Neural cell (in vitro differentiated cells): ENCODE results near the gene SRGAP3. TPM values are rescaled to one million over a fixed set of nuclear protein-coding genes. Genes with fewer than 3 reads are reported as not detected.

Experiments
- H2AFZ ChIP-seq: fragments of 200-600, 300-800 bp; sonication (generic), shearing (Covaris generic); 2 replicates; pipeline ENCODE4 v1.6.0; 2014; ENCODE audit warnings: low read depth, mild to moderate bottlenecking, antibody characterized with exemption, low read length, moderate library complexity
- H3F3A ChIP-seq: fragments of 200-600 bp; shearing (Covaris generic); 2 replicates; pipeline ENCODE4 v1.6.1; 2016; ENCODE audit warnings: mild to moderate bottlenecking, moderate library complexity, mixed read lengths, antibody characterized with exemption, low read length; ENCODE audit not compliant: insufficient read depth, poor library complexity, severe bottlenecking
- H3K27ac ChIP-seq: fragments of 200-600, 300-800 bp; sonication (generic), shearing (Covaris generic); 2 replicates; pipeline ENCODE4 v1.5.1; 2014; ENCODE audit warnings: mild to moderate bottlenecking, low read length, moderate library complexity
- H3K27me3 ChIP-seq: fragments of 300-800, 200-600 bp; sonication (generic), shearing (Covaris generic); 2 replicates; pipeline ENCODE4 v1.6.0; 2014; ENCODE audit warnings: mild to moderate bottlenecking, low read depth, low read length, moderate library complexity; ENCODE audit not compliant: insufficient read depth
- H3K36me3 ChIP-seq: fragments of 300-800, 200-600 bp; sonication (generic), shearing (Covaris generic); 2 replicates; pipeline ENCODE4 v1.5.1; 2014; ENCODE audit warnings: mild to moderate bottlenecking, antibody characterized with exemption, low read length, moderate library complexity; ENCODE audit not compliant: insufficient read depth
- H3K4me2 ChIP-seq: fragments of 300-800, 200-600 bp; sonication (generic), shearing (Covaris generic); 2 replicates; pipeline ENCODE4 v1.6.0; 2014; ENCODE audit warnings: mild to moderate bottlenecking, low read length
- H3K4me3 ChIP-seq: fragments of 300-800, 200-600 bp; sonication (generic), shearing (Covaris generic); 2 replicates; pipeline ENCODE4 v1.5.1; 2014; ENCODE audit warnings: mild to moderate bottlenecking, low read length, moderate library complexity
- H3K79me2 ChIP-seq: fragments of 200-600 bp; shearing (Covaris generic); replicated peaks from 2 replicates; pipeline ENCODE4 v1.6.0; 2014; ENCODE audit warnings: mild to moderate bottlenecking, low read length, moderate library complexity; ENCODE audit not compliant: insufficient read depth
- H3K9ac ChIP-seq: fragments of 300-800, 200-600 bp; sonication (generic), shearing (Covaris generic); 2 replicates; pipeline ENCODE4 v1.6.1; 2016; ENCODE audit warnings: mild to moderate bottlenecking, low read length, mixed read lengths
- H3K9me2 ChIP-seq: fragments of 200-600 bp; shearing (Covaris generic); 2 replicates; pipeline ENCODE4 v1.6.1; 2016; ENCODE audit warnings: mild to moderate bottlenecking, low read length, mixed read lengths; ENCODE audit not compliant: insufficient read depth
- H3K9me3 ChIP-seq: fragments of 200-600, 300-800 bp; sonication (generic), shearing (Covaris generic); 2 replicates; pipeline ENCODE4 v1.6.1; 2016; ENCODE audit warnings: mild to moderate bottlenecking, mixed run types, low read length, moderate library complexity, mixed read lengths
- H4K20me1 ChIP-seq: fragments of 200-600 bp; shearing (Covaris generic); 2 replicates; pipeline ENCODE4 v1.6.1; 2016; ENCODE audit warnings: mild to moderate bottlenecking, mixed run types; ENCODE audit not compliant: insufficient read depth
- EP300 ChIP-seq: fragments of 450-650 bp; conservative IDR thresholded peaks from 2 replicates; pipeline ENCODE4 v1.6.1; 2014; ENCODE audit warnings: antibody characterized with exemption, mild to moderate bottlenecking, moderate library complexity; ENCODE audit not compliant: poor library complexity, severe bottlenecking
- EZH2 ChIP-seq: fragments of 200-600, 300-800 bp; shearing (Covaris generic), sonication (generic); IDR thresholded peaks from 2 replicates; pipeline ENCODE4 v1.6.1; 2014; ENCODE audit warnings: antibody characterized with exemption, low read length, borderline replicate concordance, mild to moderate bottlenecking; ENCODE audit not compliant: insufficient read depth, poor library complexity, severe bottlenecking
- MXI1 ChIP-seq: fragments of 450-650 bp; conservative IDR thresholded peaks from 2 replicates; pipeline ENCODE4 v1.6.1; 2014; ENCODE audit warnings: antibody characterized with exemption, mild to moderate bottlenecking; ENCODE audit not compliant: poor library complexity, severe bottlenecking
- POLR2AphosphoS5 ChIP-seq: IDR thresholded peaks from 2 replicates; pipeline ENCODE4 v1.6.1; 2012
- RAD21 ChIP-seq: fragments of 450-650 bp; conservative IDR thresholded peaks from 2 replicates; pipeline ENCODE4 v1.6.1; 2014; ENCODE audit warnings: antibody characterized with exemption, mild to moderate bottlenecking, moderate library complexity
- SMC3 ChIP-seq: fragments of 450-650 bp; conservative IDR thresholded peaks from 2 replicates; pipeline ENCODE4 v1.6.1; 2014; ENCODE audit warnings: antibody characterized with exemption, mild to moderate bottlenecking, moderate library complexity; ENCODE audit not compliant: poor library complexity
- TAF1 ChIP-seq: IDR thresholded peaks from 2 replicates; pipeline ENCODE4 v1.6.1; 2012; ENCODE audit warnings: low read depth
- polyA plus RNA-seq: library from polyadenylated mRNA; depleted of rRNA; stranded (reverse); fragments of >200 nt; gene quantifications from 2 replicates; pipeline ENCODE4 v1.2.3, GENCODE V29; 2014
- TF ChIP-seq, protein P1 (sequence below): fragments of 450-650 bp; IDR thresholded peaks from 2 replicates; pipeline ENCODE4 v1.5.1; 2014; ENCODE audit warnings: antibody characterized with exemption, mild to moderate bottlenecking, moderate library complexity; ENCODE audit not compliant: poor library complexity, severe bottlenecking
- TF ChIP-seq, protein P2 (sequence below): IDR thresholded peaks from 2 replicates; pipeline ENCODE4 v1.6.1; 2012; ENCODE audit warnings: borderline replicate concordance

Gene SRGAP3
- polyA plus RNA-seq, 1 donor from 2014 or later, result 31.5 TPM

DNA sequence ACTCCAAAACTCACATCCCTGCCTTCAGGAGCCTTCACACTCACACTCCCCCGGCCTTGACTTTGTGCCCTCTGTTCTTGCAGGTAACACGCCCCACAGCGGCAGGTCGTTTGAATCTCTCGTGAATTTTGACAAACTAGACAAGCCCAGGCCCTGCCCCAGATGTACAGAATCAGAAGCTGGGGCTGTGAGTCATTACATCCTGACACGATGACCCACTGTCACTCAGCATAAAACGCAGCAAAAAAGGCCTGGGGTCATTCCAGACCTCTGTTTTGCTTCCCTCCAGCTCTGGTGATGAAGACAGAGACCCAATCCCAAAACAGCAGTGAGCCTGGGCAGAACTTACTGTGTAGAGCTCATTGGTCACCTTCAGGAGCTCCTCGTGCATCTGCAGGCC is 169.8 kb downstream of the SRGAP3 start:
- Histone ChIP-seq H3K79me2 (no peaks in the 10 kb centered on the region), H3K36me3 (no peaks in the 10 kb centered on the region), H3K9me2 (no peaks in the 10 kb centered on the region), H3K27me3 (no peaks in the 10 kb centered on the region), H3K9ac (no peak overlapping the region), H3K4me3 (no peak overlapping the region), H4K20me1 (no peaks in the 10 kb centered on the region), H3K4me2 (no peak overlapping the region), H3F3A (no peaks in the 10 kb centered on the region), H3K9me3 (no peaks in the 10 kb centered on the region), H2AFZ (no peak overlapping the region), H3K27ac (no peak overlapping the region)
- TF ChIP-seq POLR2AphosphoS5 (no peak), TAF1 (no peak), MXI1 (no peak)
- TF ChIP-seq, protein P1, sequence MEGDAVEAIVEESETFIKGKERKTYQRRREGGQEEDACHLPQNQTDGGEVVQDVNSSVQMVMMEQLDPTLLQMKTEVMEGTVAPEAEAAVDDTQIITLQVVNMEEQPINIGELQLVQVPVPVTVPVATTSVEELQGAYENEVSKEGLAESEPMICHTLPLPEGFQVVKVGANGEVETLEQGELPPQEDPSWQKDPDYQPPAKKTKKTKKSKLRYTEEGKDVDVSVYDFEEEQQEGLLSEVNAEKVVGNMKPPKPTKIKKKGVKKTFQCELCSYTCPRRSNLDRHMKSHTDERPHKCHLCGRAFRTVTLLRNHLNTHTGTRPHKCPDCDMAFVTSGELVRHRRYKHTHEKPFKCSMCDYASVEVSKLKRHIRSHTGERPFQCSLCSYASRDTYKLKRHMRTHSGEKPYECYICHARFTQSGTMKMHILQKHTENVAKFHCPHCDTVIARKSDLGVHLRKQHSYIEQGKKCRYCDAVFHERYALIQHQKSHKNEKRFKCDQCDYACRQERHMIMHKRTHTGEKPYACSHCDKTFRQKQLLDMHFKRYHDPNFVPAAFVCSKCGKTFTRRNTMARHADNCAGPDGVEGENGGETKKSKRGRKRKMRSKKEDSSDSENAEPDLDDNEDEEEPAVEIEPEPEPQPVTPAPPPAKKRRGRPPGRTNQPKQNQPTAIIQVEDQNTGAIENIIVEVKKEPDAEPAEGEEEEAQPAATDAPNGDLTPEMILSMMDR, result no peak
- TF ChIP-seq, protein P2, sequence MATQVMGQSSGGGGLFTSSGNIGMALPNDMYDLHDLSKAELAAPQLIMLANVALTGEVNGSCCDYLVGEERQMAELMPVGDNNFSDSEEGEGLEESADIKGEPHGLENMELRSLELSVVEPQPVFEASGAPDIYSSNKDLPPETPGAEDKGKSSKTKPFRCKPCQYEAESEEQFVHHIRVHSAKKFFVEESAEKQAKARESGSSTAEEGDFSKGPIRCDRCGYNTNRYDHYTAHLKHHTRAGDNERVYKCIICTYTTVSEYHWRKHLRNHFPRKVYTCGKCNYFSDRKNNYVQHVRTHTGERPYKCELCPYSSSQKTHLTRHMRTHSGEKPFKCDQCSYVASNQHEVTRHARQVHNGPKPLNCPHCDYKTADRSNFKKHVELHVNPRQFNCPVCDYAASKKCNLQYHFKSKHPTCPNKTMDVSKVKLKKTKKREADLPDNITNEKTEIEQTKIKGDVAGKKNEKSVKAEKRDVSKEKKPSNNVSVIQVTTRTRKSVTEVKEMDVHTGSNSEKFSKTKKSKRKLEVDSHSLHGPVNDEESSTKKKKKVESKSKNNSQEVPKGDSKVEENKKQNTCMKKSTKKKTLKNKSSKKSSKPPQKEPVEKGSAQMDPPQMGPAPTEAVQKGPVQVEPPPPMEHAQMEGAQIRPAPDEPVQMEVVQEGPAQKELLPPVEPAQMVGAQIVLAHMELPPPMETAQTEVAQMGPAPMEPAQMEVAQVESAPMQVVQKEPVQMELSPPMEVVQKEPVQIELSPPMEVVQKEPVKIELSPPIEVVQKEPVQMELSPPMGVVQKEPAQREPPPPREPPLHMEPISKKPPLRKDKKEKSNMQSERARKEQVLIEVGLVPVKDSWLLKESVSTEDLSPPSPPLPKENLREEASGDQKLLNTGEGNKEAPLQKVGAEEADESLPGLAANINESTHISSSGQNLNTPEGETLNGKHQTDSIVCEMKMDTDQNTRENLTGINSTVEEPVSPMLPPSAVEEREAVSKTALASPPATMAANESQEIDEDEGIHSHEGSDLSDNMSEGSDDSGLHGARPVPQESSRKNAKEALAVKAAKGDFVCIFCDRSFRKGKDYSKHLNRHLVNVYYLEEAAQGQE, result no peak

DNA sequence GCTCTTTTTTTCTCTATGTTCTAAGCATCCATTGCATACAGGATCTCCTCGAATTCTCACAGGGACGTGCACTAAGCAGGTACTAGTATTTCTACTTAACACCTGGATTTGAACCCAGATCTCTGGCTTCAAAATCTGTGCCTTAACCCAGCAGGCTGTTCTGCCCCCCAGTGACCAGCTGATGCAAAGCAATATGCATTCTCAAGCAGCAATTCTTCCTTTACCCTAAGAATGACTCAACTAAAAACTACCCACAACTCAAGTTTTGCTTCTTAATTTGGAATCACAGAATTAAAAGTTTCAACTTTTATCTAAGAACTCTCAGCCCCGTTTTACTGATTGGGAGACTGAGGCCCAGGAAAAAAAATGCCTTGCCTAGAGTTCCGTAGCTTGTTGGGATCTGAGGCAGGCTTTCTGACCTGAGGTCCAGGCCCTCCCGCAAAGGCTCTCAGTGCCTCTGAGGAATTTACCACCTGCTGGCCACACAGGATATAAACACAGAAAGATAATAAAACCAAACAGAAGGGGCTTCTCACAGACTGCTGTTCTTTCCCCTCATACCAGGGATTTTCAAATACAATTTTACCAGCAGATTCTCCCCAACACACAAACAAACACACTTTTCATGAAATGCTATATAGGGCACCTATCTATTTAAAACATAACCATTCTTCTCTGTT is 170.7 kb downstream of the SRGAP3 start:
- no peaks in the 10 kb centered on the region for H3K9me3 ChIP-seq
- TF ChIP-seq EP300 (no peak), MXI1 (no peak), SMC3 (no peak), POLR2AphosphoS5 (no peak), RAD21 (no peak), EZH2 (no peak), TAF1 (no peak)
- TF ChIP-seq, protein P1, result no peak
- TF ChIP-seq, protein P2, result no peak
- H4K20me1 ChIP-seq, result no peaks in the 10 kb centered on the region
- no peak overlapping the region for H2AFZ ChIP-seq
- H3K9ac ChIP-seq, result no peak overlapping the region
- no peak overlapping the region for H3K4me3 ChIP-seq
- H3F3A ChIP-seq, result no peaks in the 10 kb centered on the region
- no peaks in the 10 kb centered on the region for H3K36me3 ChIP-seq
- H3K79me2 ChIP-seq, result no peaks in the 10 kb centered on the region
- H3K9me2 ChIP-seq, result no peaks in the 10 kb centered on the region
- H3K4me2 ChIP-seq, result no peak overlapping the region
- H3K27ac ChIP-seq, result no peak overlapping the region
- no peaks in the 10 kb centered on the region for H3K27me3 ChIP-seq
